BLaER1 treated with 17β-estradiol and CSF1 and Interleukin-3, amounts not matched to agents 10 nM and 100 nM (cell line): ENCODE measurements around the gene MCC.
"Not testable (repeated sequence)": the region's sequence is repeated elsewhere in the genome, so short reads cannot be mapped to it uniquely, and the experiment has no call there.

ENCODE experiments used
- H3K27ac ChIP-seq, 11 experiments: shearing (Covaris generic); formaldehyde crosslinking; 2 replicates each; pipeline ENCODE4 v1.8.1; 2022
- H3K27me3 ChIP-seq, 11 experiments: shearing (Covaris generic); formaldehyde crosslinking; 2 replicates each; pipeline ENCODE4 v1.8.1; 2022
- H3K36me3 ChIP-seq, 11 experiments: shearing (Covaris generic); formaldehyde crosslinking; 2 replicates each; pipeline ENCODE4 v1.8.1; 2022
- H3K4me1 ChIP-seq, 10 experiments: shearing (Covaris generic); formaldehyde crosslinking; 2 replicates each; pipeline ENCODE4 v1.8.1; 2022
- H3K4me2 ChIP-seq, 11 experiments: shearing (Covaris generic); formaldehyde crosslinking; 2 replicates each; pipeline ENCODE4 v1.8.1; 2022
- H3K4me3 ChIP-seq, 10 experiments: shearing (Covaris generic); formaldehyde crosslinking; 2 replicates each; pipeline ENCODE4 v1.8.1; 2022
- H3K9ac ChIP-seq, 11 experiments: shearing (Covaris generic); formaldehyde crosslinking; 2 replicates each; pipeline ENCODE4 v1.8.1; 2022
- H3K9me3 ChIP-seq, 11 experiments: shearing (Covaris generic); formaldehyde crosslinking; replicated peaks in 1 of 11; 2 replicates each; pipeline ENCODE4 v1.8.1; 2022
- H4K20me1 ChIP-seq, 11 experiments: shearing (Covaris generic); formaldehyde crosslinking; 2 replicates each; pipeline ENCODE4 v1.8.1; 2022
- Cebpa-rat ChIP-seq, 11 experiments: shearing (Covaris generic); IDR thresholded peaks; 2 replicates each; pipeline ENCODE4 v1.8.1; 2022

Gene MCC

DNA sequence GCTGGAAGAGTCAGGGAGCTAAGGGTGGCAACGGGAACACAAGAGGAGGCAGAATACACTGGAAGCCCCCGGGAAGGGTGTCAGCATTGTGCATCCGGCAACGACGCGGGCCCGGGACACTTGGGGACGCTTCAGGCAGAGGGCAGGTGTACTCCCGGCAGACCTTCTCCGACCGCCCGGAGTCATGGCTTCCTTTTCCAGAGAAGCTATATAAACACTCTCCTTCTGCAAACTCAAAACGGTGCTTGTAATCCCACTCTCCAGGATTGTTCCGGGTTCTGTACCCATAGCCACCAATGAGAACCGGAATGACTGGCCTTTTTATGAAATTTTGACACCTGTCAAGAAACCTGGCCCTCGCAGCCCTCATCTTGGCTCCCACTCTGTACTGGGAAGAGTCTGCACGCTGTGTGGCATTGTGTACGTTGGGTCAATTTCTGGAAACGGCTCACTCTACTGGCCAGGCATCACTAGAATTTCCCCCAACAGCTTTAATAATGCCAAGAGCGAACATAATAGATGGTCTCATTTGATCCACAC lies 462 bp upstream of the MCC start:
- peaks cover 46 to 98% (median 59%) of the 10 kb centered on the region in 11 experiments for H3K27me3 ChIP-seq
- H3K4me1 ChIP-seq: peaks cover 5 to 26% (median 22%) of the 10 kb centered on the region in 10 experiments; a peak in 19 of 20 replicates
- H3K36me3 ChIP-seq: 0 out of 22 replicates have a peak, but pooled peaks cover 0 to 6% (median 0%) of the 10 kb centered on the region in 11 experiments
- H3K9ac ChIP-seq: no peak overlapping the region
- H3K9me3 ChIP-seq: peaks cover 36 to 50% (median 42%) of the 10 kb centered on the region in 11 experiments
- peak overlapping the region; percentile 37 to 79 (median 46); a peak in 21 of 22 replicates for H3K4me2 ChIP-seq
- TF ChIP-seq Cebpa-rat (IDR thresholded peaks at IDR 0.05): no peak
- H3K4me3 ChIP-seq: peak overlapping the region; percentile 28 to 57 (median 41); a peak in 14 of 20 replicates
- peaks cover 0 to 28% (median 0%) of the 10 kb centered on the region in 11 experiments; a peak in 4 of 22 replicates for H4K20me1 ChIP-seq
- no peak overlapping the region for H3K27ac ChIP-seq

- H3K4me1 ChIP-seq: peaks cover 5 to 26% (median 22%) of the 10 kb centered on the region in 10 experiments; a peak in 19 of 20 replicates
- peaks cover 0 to 28% (median 0%) of the 10 kb centered on the region in 11 experiments; a peak in 4 of 22 replicates for H4K20me1 ChIP-seq
- no peak overlapping the region for H3K27ac ChIP-seq
- peaks cover 46 to 96% (median 59%) of the 10 kb centered on the region in 11 experiments for H3K27me3 ChIP-seq
- TF ChIP-seq Cebpa-rat (IDR thresholded peaks at IDR 0.05): no peak
- H3K36me3 ChIP-seq: 0 out of 22 replicates have a peak, but pooled peaks cover 0 to 6% (median 0%) of the 10 kb centered on the region in 11 experiments
- peaks cover 36 to 50% (median 42%) of the 10 kb centered on the region in 11 experiments for H3K9me3 ChIP-seq
- no peak overlapping the region for H3K9ac ChIP-seq
- peak overlapping the region in 8 of 10 experiments; percentile 32 to 57 (median 43); a peak in 12 of 20 replicates for H3K4me3 ChIP-seq
- peak overlapping the region in 8 of 11 experiments; percentile 37 to 79 (median 51); a peak in 9 of 22 replicates for H3K4me2 ChIP-seq
Observed at GRCh38 chr5:113487416-113487780, 855 bp downstream of the MCC start.

DNA sequence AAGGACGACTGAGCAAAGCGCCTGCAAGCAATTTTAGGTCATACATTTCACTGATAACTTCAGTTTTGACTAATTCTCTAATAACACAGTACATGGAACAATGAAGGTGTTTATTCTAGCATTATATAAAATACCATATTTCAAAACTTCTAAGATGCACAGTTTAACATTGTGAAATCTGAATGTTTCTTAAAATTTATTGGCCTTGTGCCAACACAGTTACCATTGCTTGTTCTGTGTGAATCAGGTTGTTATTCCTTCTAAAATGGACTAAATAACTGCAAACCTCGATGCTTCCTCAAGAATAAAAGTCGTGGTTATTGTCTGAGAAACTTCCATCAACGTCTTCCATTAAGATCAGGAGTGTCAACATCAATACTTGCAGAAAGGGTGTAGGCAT lies 8.0 kb downstream of the MCC start:
- Histone ChIP-seq H3K9ac (no peak overlapping the region), H4K20me1 (no peaks in the 10 kb centered on the region), H3K36me3 (no peaks in the 10 kb centered on the region), H3K4me1 (no peaks in the 10 kb centered on the region), H3K9me3 (no peaks in the 10 kb centered on the region), H3K27me3 (peaks cover 0 to 71% (median 2%) of the 10 kb centered on the region in 11 experiments; a peak in 12 of 22 replicates), H3K4me2 (no peak overlapping the region), H3K4me3 (no peak overlapping the region), H3K27ac (no peak overlapping the region)
- no peak for TF ChIP-seq Cebpa-rat (IDR thresholded peaks at IDR 0.05)

DNA sequence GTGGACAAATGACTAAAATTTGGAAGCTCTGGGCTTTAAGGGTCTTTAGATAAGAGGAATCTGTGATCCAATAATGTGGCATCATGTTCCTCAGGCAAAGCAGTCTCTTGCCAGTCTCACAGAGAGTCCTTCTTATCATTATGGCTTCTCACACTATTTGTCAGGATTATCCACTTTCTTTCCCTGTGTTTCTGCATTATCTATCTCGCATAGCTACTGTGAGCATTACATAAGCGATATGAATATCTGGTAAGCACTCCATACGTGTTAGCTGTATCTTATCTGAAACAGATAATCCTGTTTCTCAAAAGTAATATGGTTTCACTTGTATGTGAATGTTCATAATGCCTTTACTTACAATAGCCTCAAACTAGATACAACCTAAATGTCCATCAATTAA lies 9.6 kb downstream of the MCC start:
- TF ChIP-seq Cebpa-rat (IDR thresholded peaks at IDR 0.05): no peak
- Histone ChIP-seq H3K27ac (no peak overlapping the region), H3K9me3 (no peaks in the 10 kb centered on the region), H3K9ac (no peak overlapping the region), H3K4me1 (no peaks in the 10 kb centered on the region), H3K27me3 (peaks cover 0 to 62% (median 0%) of the 10 kb centered on the region in 11 experiments; a peak in 5 of 22 replicates), H4K20me1 (no peaks in the 10 kb centered on the region), H3K4me3 (no peak overlapping the region), H3K36me3 (no peaks in the 10 kb centered on the region), H3K4me2 (no peak overlapping the region)

GRCh38 chr5:113474100-113474728 lies 14.0 kb downstream of the MCC start:
- no peak overlapping the region for H3K27ac ChIP-seq
- no peak overlapping the region for H3K4me3 ChIP-seq
- H3K27me3 ChIP-seq: peaks cover 0 to 29% (median 0%) of the 10 kb centered on the region in 11 experiments; a peak in 4 of 22 replicates
- peaks cover 10 to 18% (median 14%) of the 10 kb centered on the region in 11 experiments; a peak in 21 of 22 replicates for H3K9me3 ChIP-seq
- TF ChIP-seq Cebpa-rat (IDR thresholded peaks at IDR 0.05): no peak
- no peak overlapping the region for H3K9ac ChIP-seq
- no peak overlapping the region for H3K4me2 ChIP-seq
- H3K4me1 ChIP-seq: no peaks in the 10 kb centered on the region
- no peaks in the 10 kb centered on the region for H3K36me3 ChIP-seq
- no peaks in the 10 kb centered on the region for H4K20me1 ChIP-seq

- no peak overlapping the region for H3K4me2 ChIP-seq
- H3K4me3 ChIP-seq: no peak overlapping the region
- H3K27ac ChIP-seq: no peak overlapping the region
- no peaks in the 10 kb centered on the region for H3K36me3 ChIP-seq
- H3K9me3 ChIP-seq: no peaks in the 10 kb centered on the region
- H4K20me1 ChIP-seq: no peaks in the 10 kb centered on the region; a peak in 1 of 22 replicates
- no peaks in the 10 kb centered on the region; a peak in 1 of 22 replicates for H3K27me3 ChIP-seq
- no peak overlapping the region for H3K9ac ChIP-seq
- no peaks in the 10 kb centered on the region for H3K4me1 ChIP-seq
- no peak for TF ChIP-seq Cebpa-rat (IDR thresholded peaks at IDR 0.05)
Observed at GRCh38 chr5:113463032-113463431, 25.2 kb downstream of the MCC start.

GRCh38 chr5:113457106-113457505 lies 31.1 kb downstream of the MCC start:
- not testable (repeated sequence) for H3K27me3 ChIP-seq, H3K4me2 ChIP-seq, H4K20me1 ChIP-seq, H3K4me1 ChIP-seq, H3K9ac ChIP-seq, H3K9me3 ChIP-seq, H3K27ac ChIP-seq, H3K36me3 ChIP-seq, H3K4me3 ChIP-seq

DNA sequence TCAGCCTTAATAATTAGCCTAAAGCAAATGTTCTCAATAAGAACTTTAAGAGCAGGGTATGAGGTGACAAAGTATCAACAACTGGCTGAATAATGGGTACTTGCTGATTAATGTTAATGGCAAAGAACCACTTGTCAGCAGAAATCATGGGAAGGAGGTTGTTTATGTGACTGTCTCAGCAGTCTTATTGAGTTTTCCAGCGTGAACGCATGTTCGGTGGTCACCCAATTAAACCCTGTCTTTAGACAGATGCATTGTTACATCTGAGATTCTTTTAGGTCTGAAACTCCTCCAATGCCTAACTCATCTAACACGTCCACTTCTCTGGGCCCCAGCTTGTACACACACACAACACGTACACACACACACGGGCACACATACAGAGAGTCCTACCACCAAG lies 35.3 kb downstream of the MCC start:
- H3K27ac ChIP-seq: no peak overlapping the region
- no peaks in the 10 kb centered on the region for H3K27me3 ChIP-seq
- H3K4me1 ChIP-seq: no peaks in the 10 kb centered on the region
- H3K36me3 ChIP-seq: no peaks in the 10 kb centered on the region
- no peak overlapping the region for H3K4me3 ChIP-seq
- no peak for TF ChIP-seq Cebpa-rat (IDR thresholded peaks at IDR 0.05)
- H3K9me3 ChIP-seq: peaks cover 0 to 6% (median 0%) of the 10 kb centered on the region in 11 experiments; a peak in 2 of 22 replicates
- no peaks in the 10 kb centered on the region for H4K20me1 ChIP-seq
- H3K4me2 ChIP-seq: no peak overlapping the region
- no peak overlapping the region for H3K9ac ChIP-seq

GRCh38 chr5:113451797-113452196 lies 36.5 kb downstream of the MCC start:
- Histone ChIP-seq H3K27ac (no peak overlapping the region), H3K36me3 (no peaks in the 10 kb centered on the region), H3K4me2 (no peak overlapping the region), H4K20me1 (no peaks in the 10 kb centered on the region), H3K27me3 (no peaks in the 10 kb centered on the region), H3K4me1 (no peaks in the 10 kb centered on the region), H3K4me3 (no peak overlapping the region), H3K9ac (no peak overlapping the region), H3K9me3 (peaks cover 0 to under 1% (median 0%) of the 10 kb centered on the region in 11 experiments; a peak in 2 of 22 replicates)
- TF ChIP-seq Cebpa-rat (IDR thresholded peaks at IDR 0.05): no peak
